ENCODE results near the gene ZNRF2.

ZNRF2 gene

GRCh38 chr7:30320392-30320791 lies 36.0 kb downstream of the ZNRF2 start:
- Histone ChIP-seq H3K36me3 (ENCODE audit: insufficient read depth, low read length) (no peaks in the 10 kb centered on the region), H3K27ac (0 out of 2 replicates have a peak overlapping the region, but pooled peaks have one; percentile 88), H3K9ac (ENCODE audit: insufficient read length) (no peak overlapping the region), H3K4me3 (no peak overlapping the region), H3K9me3 (ENCODE audit: low read depth, low read length) (no peaks in the 10 kb centered on the region)
- TF ChIP-seq POLR2AphosphoS5 (IDR thresholded peaks at IDR 0.05; ENCODE audit: borderline replicate concordance, low read depth, low read length) (no peak), FOXP2 (optimal IDR thresholded peaks at IDR 0.05; ENCODE audit: control extremely low read depth, extremely low read length, insufficient read depth) (no peak), EZH2 (IDR thresholded peaks at IDR 0.05) (no peak)
- DNase-seq (ENCODE audit: low read depth, low spot score), result no peak

GRCh38 chr7:30321089-30321881 lies 36.9 kb downstream of the ZNRF2 start:
- Histone ChIP-seq H3K27ac (peak overlapping the region; percentile 88), H3K9me3 (ENCODE audit: low read depth, low read length) (no peaks in the 10 kb centered on the region), H3K9ac (ENCODE audit: insufficient read length) (peak overlapping the region; percentile 79), H3K36me3 (ENCODE audit: insufficient read depth, low read length) (no peaks in the 10 kb centered on the region), H3K4me3 (peak overlapping the region; percentile 77)
- DNase-seq (ENCODE audit: low read depth, low spot score), result no peak
- TF ChIP-seq POLR2AphosphoS5 (IDR thresholded peaks at IDR 0.05; ENCODE audit: borderline replicate concordance, low read depth, low read length) (no peak), EZH2 (IDR thresholded peaks at IDR 0.05) (no peak), FOXP2 (optimal IDR thresholded peaks at IDR 0.05; ENCODE audit: control extremely low read depth, extremely low read length, insufficient read depth) (no peak)

- Histone ChIP-seq H3K36me3 (ENCODE audit: insufficient read depth, low read length) (no peaks in the 10 kb centered on the region), H3K4me3 (peak overlapping the region; percentile 77), H3K9ac (ENCODE audit: insufficient read length) (peak overlapping the region; percentile 79), H3K9me3 (ENCODE audit: low read depth, low read length) (no peaks in the 10 kb centered on the region), H3K27ac (peak overlapping the region; percentile 88)
- no peak for DNase-seq (ENCODE audit: low read depth, low spot score)
- no peak for TF ChIP-seq FOXP2 (optimal IDR thresholded peaks at IDR 0.05; ENCODE audit: control extremely low read depth, extremely low read length, insufficient read depth)
- no peak for TF ChIP-seq EZH2 (IDR thresholded peaks at IDR 0.05)
- TF ChIP-seq POLR2AphosphoS5 (IDR thresholded peaks at IDR 0.05; ENCODE audit: borderline replicate concordance, low read depth, low read length), result no peak
Observed at GRCh38 chr7:30321882-30322192, 37.4 kb downstream of the ZNRF2 start.

- peak overlapping the region; percentile 79 for H3K9ac ChIP-seq (ENCODE audit: insufficient read length)
- no peak for DNase-seq (ENCODE audit: low read depth, low spot score)
- TF ChIP-seq POLR2AphosphoS5 (IDR thresholded peaks at IDR 0.05; ENCODE audit: borderline replicate concordance, low read depth, low read length) (no peak), EZH2 (IDR thresholded peaks at IDR 0.05) (no peak), FOXP2 (optimal IDR thresholded peaks at IDR 0.05; ENCODE audit: control extremely low read depth, extremely low read length, insufficient read depth) (no peak)
- peak overlapping the region; percentile 77 for H3K4me3 ChIP-seq
- H3K36me3 ChIP-seq (ENCODE audit: insufficient read depth, low read length), result no peaks in the 10 kb centered on the region
- H3K9me3 ChIP-seq (ENCODE audit: low read depth, low read length), result no peaks in the 10 kb centered on the region
- H3K27ac ChIP-seq, result peak overlapping the region; percentile 88
Observed at GRCh38 chr7:30322271-30323005, 38.0 kb downstream of the ZNRF2 start.

- H3K9ac ChIP-seq (ENCODE audit: insufficient read length), result peak overlapping the region; percentile 79
- H3K27ac ChIP-seq, result peak overlapping the region; percentile 88; the same call in 1 of the 2 replicates
- peak overlapping the region; percentile 77 for H3K4me3 ChIP-seq
- TF ChIP-seq POLR2AphosphoS5 (IDR thresholded peaks at IDR 0.05; ENCODE audit: borderline replicate concordance, low read depth, low read length) (no peak), FOXP2 (optimal IDR thresholded peaks at IDR 0.05; ENCODE audit: control extremely low read depth, extremely low read length, insufficient read depth) (no peak), EZH2 (IDR thresholded peaks at IDR 0.05) (no peak)
- H3K9me3 ChIP-seq (ENCODE audit: low read depth, low read length), result no peaks in the 10 kb centered on the region
- DNase-seq (ENCODE audit: low read depth, low spot score), result no peak
- no peaks in the 10 kb centered on the region for H3K36me3 ChIP-seq (ENCODE audit: insufficient read depth, low read length)
Observed at GRCh38 chr7:30323006-30323355, 38.6 kb downstream of the ZNRF2 start.

DNA sequence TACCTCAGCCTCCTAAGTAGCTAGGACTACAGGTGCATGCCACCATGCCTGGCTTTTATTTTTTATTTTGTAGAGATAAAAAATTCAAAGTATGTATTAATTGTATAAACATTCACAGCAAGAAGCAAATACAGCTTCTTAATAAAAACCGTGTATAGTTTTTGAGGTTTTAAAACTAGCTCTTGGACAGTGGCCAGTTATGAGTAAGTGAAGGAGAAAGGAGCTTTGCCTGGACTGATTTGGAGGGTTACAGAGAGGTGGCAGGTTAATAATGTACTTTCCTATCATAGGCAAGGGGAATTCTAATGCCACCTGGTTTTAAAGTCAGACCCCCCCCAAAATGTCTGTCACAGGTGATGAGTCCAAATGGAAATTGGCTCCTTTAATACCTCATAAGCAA lies 43.4 kb downstream of the ZNRF2 start:
- no peak for TF ChIP-seq EZH2 (IDR thresholded peaks at IDR 0.05)
- no peak for TF ChIP-seq FOXP2 (optimal IDR thresholded peaks at IDR 0.05; ENCODE audit: control extremely low read depth, extremely low read length, insufficient read depth)
- TF ChIP-seq POLR2AphosphoS5 (IDR thresholded peaks at IDR 0.05; ENCODE audit: borderline replicate concordance, low read depth, low read length), result no peak
- DNase-seq (ENCODE audit: low read depth, low spot score), result no peak
- H3K36me3 ChIP-seq (ENCODE audit: insufficient read depth, low read length), result no peaks in the 10 kb centered on the region
- H3K9me3 ChIP-seq (ENCODE audit: low read depth, low read length), result no peaks in the 10 kb centered on the region
- peak overlapping the region; percentile 77; the same call in 1 of the 2 replicates for H3K27ac ChIP-seq
- no peak overlapping the region for H3K9ac ChIP-seq (ENCODE audit: insufficient read length)
- H3K4me3 ChIP-seq, result no peak overlapping the region

GRCh38 chr7:30328381-30328780 lies 44.0 kb downstream of the ZNRF2 start:
- Histone ChIP-seq H3K9me3 (ENCODE audit: low read depth, low read length) (no peaks in the 10 kb centered on the region), H3K27ac (peak overlapping the region; percentile 77; the same call in 1 of the 2 replicates), H3K36me3 (ENCODE audit: insufficient read depth, low read length) (no peaks in the 10 kb centered on the region), H3K4me3 (no peak overlapping the region), H3K9ac (ENCODE audit: insufficient read length) (no peak overlapping the region)
- no peak for TF ChIP-seq EZH2 (IDR thresholded peaks at IDR 0.05)
- no peak for TF ChIP-seq FOXP2 (optimal IDR thresholded peaks at IDR 0.05; ENCODE audit: control extremely low read depth, extremely low read length, insufficient read depth)
- TF ChIP-seq POLR2AphosphoS5 (IDR thresholded peaks at IDR 0.05; ENCODE audit: borderline replicate concordance, low read depth, low read length), result no peak
- no peak for DNase-seq (ENCODE audit: low read depth, low spot score)

- no peak overlapping the region for H3K9ac ChIP-seq (ENCODE audit: insufficient read length)
- no peaks in the 10 kb centered on the region for H3K9me3 ChIP-seq (ENCODE audit: low read depth, low read length)
- H3K27ac ChIP-seq, result peak overlapping the region; percentile 82; the same call in 1 of the 2 replicates
- TF ChIP-seq POLR2AphosphoS5 (IDR thresholded peaks at IDR 0.05; ENCODE audit: borderline replicate concordance, low read depth, low read length), result no peak
- TF ChIP-seq EZH2 (IDR thresholded peaks at IDR 0.05), result no peak
- no peak for TF ChIP-seq FOXP2 (optimal IDR thresholded peaks at IDR 0.05; ENCODE audit: control extremely low read depth, extremely low read length, insufficient read depth)
- no peaks in the 10 kb centered on the region for H3K36me3 ChIP-seq (ENCODE audit: insufficient read depth, low read length)
- DNase-seq (ENCODE audit: low read depth, low spot score), result no peak
- H3K4me3 ChIP-seq, result no peak overlapping the region
Observed at GRCh38 chr7:30329716-30330115, 45.3 kb downstream of the ZNRF2 start.

Data from SK-N-MC (cell line).